SU-DHL-6 (cell line): ENCODE results near the gene GNAT2.

Experiments used
- EZH2phosphoT487 ChIP-seq: fragments of 200-600 bp; sonication (generic), shearing (Covaris generic); conservative IDR thresholded peaks from 2 replicates; pipeline ENCODE4 v1.6.1; 2018; ENCODE audit warnings: mild to moderate bottlenecking, antibody characterized with exemption, low read length, moderate library complexity, mixed read lengths
- TF ChIP-seq, protein P1 (sequence below): fragments of 200-600 bp; sonication (generic); IDR thresholded peaks from one replicate; pipeline ENCODE4 v1.5.1; 2017; ENCODE audit warnings: antibody characterized with exemption, mild to moderate bottlenecking, low read length, moderate library complexity; ENCODE audit not compliant: insufficient read depth, poor library complexity, severe bottlenecking

GRCh38 chr1:109559995-109560394 lies 59.4 kb downstream of the GNAT2 start:
- TF ChIP-seq, protein P1, sequence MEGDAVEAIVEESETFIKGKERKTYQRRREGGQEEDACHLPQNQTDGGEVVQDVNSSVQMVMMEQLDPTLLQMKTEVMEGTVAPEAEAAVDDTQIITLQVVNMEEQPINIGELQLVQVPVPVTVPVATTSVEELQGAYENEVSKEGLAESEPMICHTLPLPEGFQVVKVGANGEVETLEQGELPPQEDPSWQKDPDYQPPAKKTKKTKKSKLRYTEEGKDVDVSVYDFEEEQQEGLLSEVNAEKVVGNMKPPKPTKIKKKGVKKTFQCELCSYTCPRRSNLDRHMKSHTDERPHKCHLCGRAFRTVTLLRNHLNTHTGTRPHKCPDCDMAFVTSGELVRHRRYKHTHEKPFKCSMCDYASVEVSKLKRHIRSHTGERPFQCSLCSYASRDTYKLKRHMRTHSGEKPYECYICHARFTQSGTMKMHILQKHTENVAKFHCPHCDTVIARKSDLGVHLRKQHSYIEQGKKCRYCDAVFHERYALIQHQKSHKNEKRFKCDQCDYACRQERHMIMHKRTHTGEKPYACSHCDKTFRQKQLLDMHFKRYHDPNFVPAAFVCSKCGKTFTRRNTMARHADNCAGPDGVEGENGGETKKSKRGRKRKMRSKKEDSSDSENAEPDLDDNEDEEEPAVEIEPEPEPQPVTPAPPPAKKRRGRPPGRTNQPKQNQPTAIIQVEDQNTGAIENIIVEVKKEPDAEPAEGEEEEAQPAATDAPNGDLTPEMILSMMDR, result no peak
- TF ChIP-seq EZH2phosphoT487, result no peak
